ENCODE results near the gene JAK3. TPM values are rescaled to one million over a fixed set of nuclear protein-coding genes. Genes with fewer than 3 reads are reported as not detected.
"Not testable (repeated sequence)": the region's sequence is repeated elsewhere in the genome, so short reads cannot be mapped to it uniquely, and the experiment has no call there.

The JAK3 gene
- total RNA-seq, 1 donor from 2014 or later, result 227 TPM

DNA sequence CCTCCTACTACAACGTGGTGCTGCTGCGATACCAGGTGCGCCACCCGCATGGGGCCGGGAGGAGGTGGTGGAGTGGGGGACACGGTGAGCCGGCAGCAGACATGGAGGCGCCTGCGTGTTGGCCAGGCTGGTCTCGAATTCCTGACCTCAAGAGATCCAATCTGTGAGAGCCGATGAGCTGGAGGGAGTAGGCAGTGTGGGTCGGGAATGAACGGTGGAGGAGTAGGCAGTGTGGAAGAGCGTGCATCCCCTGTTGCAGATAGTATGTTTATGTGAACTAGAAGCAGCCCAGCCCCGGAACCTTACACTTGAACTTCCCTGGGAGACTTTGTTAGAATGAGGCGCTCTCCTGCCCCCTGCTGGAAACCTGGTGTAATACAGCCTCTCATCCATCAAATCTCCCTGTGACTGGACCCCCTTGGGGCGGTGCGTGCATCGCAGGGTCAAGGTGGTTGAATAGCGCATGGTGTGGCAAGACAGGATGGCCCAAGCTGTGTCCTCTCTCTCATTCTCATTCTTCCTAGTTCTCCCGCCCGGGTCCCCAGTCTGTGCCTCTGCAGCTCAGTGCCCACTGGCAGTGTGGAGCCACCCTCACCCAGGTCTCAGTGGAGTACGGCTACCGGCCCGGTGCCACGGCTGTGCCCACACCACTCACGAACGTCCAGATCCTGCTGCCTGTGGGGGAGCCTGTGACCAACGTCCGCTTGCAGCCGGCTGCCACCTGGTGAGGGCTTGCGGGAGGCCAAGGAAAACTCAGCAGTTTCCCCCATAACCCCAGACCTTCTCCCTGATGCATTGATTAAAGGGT, 63.4 kb downstream of the JAK3 start:
- Mint-ChIP-seq H3K4me1 (ENCODE audit: low read depth) (peaks cover 17% of the 10 kb centered on the region), H3K9me3 (no peaks in the 10 kb centered on the region), H3K27ac (peak overlapping the region; percentile 63), H3K36me3 (ENCODE audit: low read depth) (peaks cover 39% of the 10 kb centered on the region), H3K4me3 (no peak overlapping the region), H3K27me3 (ENCODE audit: insufficient read depth) (no peaks in the 10 kb centered on the region)
- peak; percentile 56 for DNase-seq (ENCODE audit: low spot score)
- intact Hi-C loops (cut with micrococcal nuclease), result loop anchor here (1.0 to 2.0 kb wide), 4 partner anchors 37 to 80 kb away; partner anchors contain the start of gene MAP1S

- intact Hi-C loops (cut with micrococcal nuclease), result loop anchor here (1.0 to 2.0 kb wide), 4 partner anchors 36 to 79 kb away; partner anchors contain the start of gene MAP1S
- H3K36me3 Mint-ChIP-seq (ENCODE audit: low read depth), result peaks cover 34% of the 10 kb centered on the region
These were observed 64.1 kb downstream of the JAK3 start for GRCh38 chr19:17783721-17784120.

DNA sequence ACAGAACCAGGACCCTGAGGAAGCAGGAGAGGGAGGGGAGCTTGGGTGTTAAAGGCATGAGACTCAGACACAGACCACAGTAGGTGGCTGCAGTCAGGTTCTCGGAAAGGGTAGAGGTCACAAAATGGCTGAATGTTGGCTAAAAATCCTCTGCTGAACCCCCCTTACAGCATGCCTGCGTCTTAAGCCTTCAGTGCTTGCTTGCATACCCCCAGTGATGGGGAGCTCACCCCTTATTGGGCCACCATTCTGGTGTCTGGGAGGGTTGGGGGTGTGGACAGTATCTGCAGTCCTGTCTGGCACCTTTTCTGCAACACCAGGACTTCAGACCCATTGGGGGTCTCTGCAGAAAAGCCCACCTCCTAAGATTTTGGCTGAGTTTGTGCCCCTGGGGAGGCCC, 67.0 kb downstream of the JAK3 start:
- intact Hi-C loops (cut with micrococcal nuclease), result no loop called here
- H3K27me3 Mint-ChIP-seq (ENCODE audit: insufficient read depth), result no peaks in the 10 kb centered on the region
- no peak overlapping the region for H3K4me3 Mint-ChIP-seq
- H3K36me3 Mint-ChIP-seq (ENCODE audit: low read depth), result peaks cover 23% of the 10 kb centered on the region
- H3K9me3 Mint-ChIP-seq, result no peaks in the 10 kb centered on the region
- H3K4me1 Mint-ChIP-seq (ENCODE audit: low read depth), result peaks cover 13% of the 10 kb centered on the region
- DNase-seq (ENCODE audit: low spot score), result no peak
- H3K27ac Mint-ChIP-seq, result no peak overlapping the region

More at GRCh38 chr19:17783721-17784120, 64.1 kb downstream of the JAK3 start:
- H3K27ac Mint-ChIP-seq; DNase-seq (ENCODE audit: low spot score); H3K4me3 Mint-ChIP-seq; H3K9me3 Mint-ChIP-seq; H3K27me3 Mint-ChIP-seq (ENCODE audit: insufficient read depth); H3K4me1 Mint-ChIP-seq (ENCODE audit: low read depth): not testable (repeated sequence)

DNA sequence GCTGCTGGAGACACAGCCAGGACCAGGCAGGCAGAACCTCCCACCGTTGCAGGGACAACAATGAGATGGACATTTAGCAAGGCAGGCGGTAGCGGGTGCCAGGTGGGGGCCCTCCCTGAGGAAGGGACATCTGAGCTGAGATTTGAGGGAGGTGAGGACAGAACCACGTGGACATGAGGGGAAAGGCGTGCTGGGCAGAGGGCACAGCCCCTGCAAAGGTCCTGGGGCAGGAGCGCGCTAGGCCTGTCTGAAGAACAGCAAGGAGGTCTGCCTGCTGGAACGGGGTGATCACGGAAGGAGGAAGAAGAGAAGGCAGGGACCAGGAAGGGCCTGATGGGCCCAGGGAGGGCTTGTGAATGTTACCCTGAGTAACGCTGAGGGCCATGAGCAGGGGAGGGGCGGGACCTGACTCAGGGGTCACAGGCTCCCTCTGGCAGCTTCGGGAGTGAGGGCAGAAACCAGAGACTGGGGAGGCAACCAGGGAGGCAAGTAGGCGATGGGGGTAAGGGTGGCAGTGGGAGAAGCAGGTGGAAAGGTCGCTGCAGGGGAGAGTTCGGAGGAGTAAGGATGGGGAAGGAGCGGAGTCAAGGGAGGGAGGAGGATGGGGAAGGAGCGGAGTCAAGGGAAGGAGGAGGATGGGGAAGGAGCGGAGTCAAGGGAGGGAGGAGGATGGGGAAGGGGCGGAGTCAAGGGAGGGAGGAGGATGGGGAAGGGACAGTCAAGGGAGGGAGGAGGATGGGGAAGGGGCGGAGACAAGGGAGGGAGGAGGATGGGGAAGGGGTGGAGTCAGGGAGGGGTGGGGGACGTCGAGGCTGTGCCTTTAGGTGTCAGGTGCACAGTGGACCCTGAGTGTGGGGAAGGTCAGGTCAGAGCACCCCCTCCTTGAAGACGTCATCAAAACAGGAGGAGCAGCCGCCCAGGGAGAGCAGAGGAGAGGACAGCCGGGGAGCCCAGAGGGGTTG, 68.5 kb downstream of the JAK3 start:
- Mint-ChIP-seq H3K4me1 (ENCODE audit: low read depth) (peaks cover 9% of the 10 kb centered on the region), H3K27me3 (ENCODE audit: insufficient read depth) (no peaks in the 10 kb centered on the region), H3K27ac (no peak overlapping the region), H3K36me3 (ENCODE audit: low read depth) (peaks cover 22% of the 10 kb centered on the region), H3K4me3 (no peak overlapping the region), H3K9me3 (no peaks in the 10 kb centered on the region)
- intact Hi-C loops (cut with micrococcal nuclease), result no loop called here
- DNase-seq (ENCODE audit: low spot score), result no peak

DNA sequence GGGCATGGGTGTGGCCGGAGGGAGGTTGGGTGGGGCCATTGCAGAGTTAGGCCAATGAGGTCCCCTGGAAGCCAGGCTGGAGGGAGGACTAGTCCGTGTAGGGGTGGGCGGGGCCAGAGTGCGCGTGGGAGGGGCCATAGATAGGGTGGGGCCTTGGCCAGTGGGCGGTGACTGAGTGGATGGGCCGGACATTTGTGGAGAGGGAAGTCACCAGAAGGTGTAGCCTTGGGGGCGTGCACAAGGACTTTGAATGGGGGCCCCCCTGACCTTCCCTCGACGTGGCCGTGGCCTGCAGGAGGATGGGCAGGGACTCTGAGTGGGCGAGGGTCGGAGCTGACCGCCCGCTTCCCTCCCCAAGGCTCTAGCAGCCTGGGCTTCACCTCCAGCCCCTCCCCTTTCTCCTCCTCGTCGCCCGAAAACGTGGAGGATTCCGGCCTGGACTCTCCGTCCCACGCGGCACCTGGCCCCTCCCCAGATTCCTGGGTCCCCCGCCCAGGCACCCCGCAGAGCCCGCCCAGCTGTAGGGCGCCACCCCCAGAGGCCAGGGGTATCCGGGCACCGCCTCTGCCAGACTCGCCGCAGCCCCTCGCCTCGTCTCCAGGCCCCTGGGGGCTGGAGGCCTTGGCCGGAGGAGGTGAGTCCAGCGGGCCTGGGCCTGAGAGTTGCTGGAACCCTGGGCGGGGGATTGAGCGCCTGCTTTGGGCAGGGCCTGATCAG, 69.4 kb downstream of the JAK3 start:
- DNase-seq (ENCODE audit: low spot score), result peak; percentile 30
- no peaks in the 10 kb centered on the region for H3K9me3 Mint-ChIP-seq
- no peak overlapping the region for H3K4me3 Mint-ChIP-seq
- intact Hi-C loops (cut with micrococcal nuclease), result no loop called here
- H3K27ac Mint-ChIP-seq, result no peak overlapping the region
- peaks cover 6% of the 10 kb centered on the region for H3K4me1 Mint-ChIP-seq (ENCODE audit: low read depth)
- H3K27me3 Mint-ChIP-seq (ENCODE audit: insufficient read depth), result no peaks in the 10 kb centered on the region
- H3K36me3 Mint-ChIP-seq (ENCODE audit: low read depth), result peaks cover 23% of the 10 kb centered on the region

- H3K4me3 Mint-ChIP-seq; H3K9me3 Mint-ChIP-seq; H3K27ac Mint-ChIP-seq; intact Hi-C loops (cut with micrococcal nuclease); H3K27me3 Mint-ChIP-seq (ENCODE audit: insufficient read depth); H3K4me1 Mint-ChIP-seq (ENCODE audit: low read depth); DNase-seq (ENCODE audit: low spot score): not testable (repeated sequence)
- peaks cover 29% of the 10 kb centered on the region for H3K36me3 Mint-ChIP-seq (ENCODE audit: low read depth)
These were observed 69.9 kb downstream of the JAK3 start for GRCh38 chr19:17777840-17778239.

DNA sequence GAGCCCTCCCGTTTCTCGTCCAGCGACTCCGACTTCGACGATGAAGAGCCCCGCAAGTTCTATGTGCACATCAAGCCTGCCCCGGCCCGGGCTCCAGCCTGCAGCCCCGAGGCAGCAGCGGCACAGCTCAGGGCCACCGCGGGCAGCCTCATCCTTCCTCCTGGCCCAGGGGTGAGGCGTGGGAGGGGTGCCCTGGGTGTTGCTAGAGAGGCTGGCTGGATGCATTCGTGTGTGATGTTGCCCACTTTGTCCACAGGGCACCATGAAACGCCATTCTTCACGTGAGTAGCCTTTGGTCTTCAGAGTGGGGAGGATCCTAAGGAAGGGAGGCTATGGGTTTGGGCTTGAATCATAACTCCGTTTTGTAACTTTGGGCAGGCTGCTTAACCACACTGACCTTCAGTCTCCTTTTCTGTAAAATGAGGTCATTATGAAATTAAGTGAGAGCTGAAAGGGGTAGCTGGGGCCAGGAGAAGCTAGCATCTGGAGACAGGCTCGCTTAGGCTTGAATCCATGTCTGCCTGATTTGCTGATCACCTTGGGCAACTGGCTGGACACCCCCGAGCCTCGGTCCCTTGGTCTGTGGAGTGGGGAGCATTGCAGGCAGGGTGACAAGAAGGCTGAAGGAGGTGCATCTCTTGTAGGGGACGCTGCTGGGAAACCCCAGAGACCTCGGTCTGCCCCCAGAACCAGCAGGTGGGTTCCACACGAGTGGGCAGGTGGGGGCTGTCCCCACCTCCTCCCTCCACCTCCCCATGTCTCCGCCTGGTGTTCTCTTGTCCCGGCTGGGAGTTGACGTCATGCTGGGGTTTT, 71.6 kb downstream of the JAK3 start:
- no peak overlapping the region for H3K4me3 Mint-ChIP-seq
- no peaks in the 10 kb centered on the region for H3K27me3 Mint-ChIP-seq (ENCODE audit: insufficient read depth)
- H3K9me3 Mint-ChIP-seq, result no peaks in the 10 kb centered on the region
- intact Hi-C loops (cut with micrococcal nuclease), result loop anchor here (2.0 kb wide), 1 partner anchor 71 kb away; no protein-coding TSS in a partner anchor
- peak overlapping the region; percentile 79 for H3K27ac Mint-ChIP-seq
- DNase-seq (ENCODE audit: low spot score), result no peak
- H3K36me3 Mint-ChIP-seq (ENCODE audit: low read depth), result peaks cover 30% of the 10 kb centered on the region
- peaks cover 6% of the 10 kb centered on the region for H3K4me1 Mint-ChIP-seq (ENCODE audit: low read depth)

- H3K27me3 Mint-ChIP-seq (ENCODE audit: insufficient read depth), result no peaks in the 10 kb centered on the region
- no peak for DNase-seq (ENCODE audit: low spot score)
- H3K27ac Mint-ChIP-seq, result peak overlapping the region; percentile 5
- no peaks in the 10 kb centered on the region for H3K9me3 Mint-ChIP-seq
- intact Hi-C loops (cut with micrococcal nuclease), result loop anchor here (2.0 kb wide), 1 partner anchor 71 kb away; no protein-coding TSS in a partner anchor
- H3K36me3 Mint-ChIP-seq (ENCODE audit: low read depth), result peaks cover 32% of the 10 kb centered on the region
- H3K4me3 Mint-ChIP-seq, result no peak overlapping the region
- H3K4me1 Mint-ChIP-seq (ENCODE audit: low read depth), result peaks cover 6% of the 10 kb centered on the region
These were observed 72.4 kb downstream of the JAK3 start for GRCh38 chr19:17775245-17775927.

Other genes with a start within 250 kb of the JAK3 start
- gene UNC13A, start 159.6 kb downstream of the JAK3 start, total RNA-seq, result 0.02 TPM in 1 of 2 replicates, not detected in the other
- gene MAP1S, start 128.5 kb downstream of the JAK3 start, total RNA-seq, result 81.7 and 83.7 TPM in 2 replicates
- 88.6 and 93.6 TPM in 2 replicates for gene FCHO1, start 96.5 kb downstream of the JAK3 start, total RNA-seq
- gene B3GNT3, start 52.8 kb downstream of the JAK3 start, total RNA-seq, result not detected in 2 replicates
- gene INSL3, start 26.5 kb downstream of the JAK3 start, total RNA-seq, result 8.7 and 9.3 TPM in 2 replicates
- 2,494 and 2,556 TPM in 2 replicates for gene RPL18A, start 11.9 kb upstream of the JAK3 start, total RNA-seq
- gene SLC5A5, start 24.0 kb upstream of the JAK3 start, total RNA-seq, result 1.1 TPM in 2 replicates
- gene CCDC124, start 85.0 kb upstream of the JAK3 start, total RNA-seq, result 122 and 128 TPM in 2 replicates
- not detected in 2 replicates for gene KCNN1, start 119.1 kb upstream of the JAK3 start, total RNA-seq
- gene ARRDC2, start 160.2 kb upstream of the JAK3 start, total RNA-seq, result 45.0 and 46.1 TPM in 2 replicates
- 44.5 and 47.5 TPM in 2 replicates for gene IL12RB1, start 239.0 kb upstream of the JAK3 start, total RNA-seq
- gene MAST3, start 249.8 kb upstream of the JAK3 start, total RNA-seq, result 16.5 and 17.6 TPM in 2 replicates

Measured in activated T-helper 1 cell treated with anti-CD3 and anti-CD28 coated beads, Interleukin-12 subunit alpha, Interleukin-12 subunit beta, Interleukin-2, Interleukin-4 antibody, amounts not matched to agents 30 ng/mL and 10 ng/mL and 1 ng/mL, durations not matched to agents 14 hours and 24 hours and 36 hours (primary cell).